Neutrophil (primary cell): Measurements from ENCODE around the gene USP1.

Experiments used
- H3K27ac ChIP-seq: fragments of 200-600 bp; sonication (generic); 2 replicates; pipeline ENCODE4 v1.5.1; 2016; ENCODE audit warnings: mild to moderate bottlenecking, moderate library complexity
- H3K27me3 ChIP-seq: fragments of 200-600 bp; sonication (generic); 2 replicates; pipeline ENCODE4 v1.6.0; 2016; ENCODE audit warnings: mild to moderate bottlenecking
- H3K36me3 ChIP-seq: fragments of 200-600 bp; sonication (generic); 2 replicates; pipeline ENCODE4 v1.5.1; 2017
- H3K4me1 ChIP-seq, 2 experiments: fragments of 200-600 bp in 1 of 2; sonication (generic) in 1 of 2; 1 replicate in 1 of 2; 2 replicates in 1 of 2; pipeline versions ENCODE4 v1.5.1 to v1.6.1; 2013 to 2016; ENCODE audit warnings: low read depth in 1 of 2, low read length in 1 of 2, mild to moderate bottlenecking in 1 of 2, moderate library complexity in 1 of 2; ENCODE audit not compliant: control insufficient read depth in 1 of 2, insufficient read depth in 1 of 2
- H3K4me3 ChIP-seq, 2 experiments: fragments of 200-600 bp in 1 of 2; sonication (generic) in 1 of 2; 1 replicate in 1 of 2; 2 replicates in 1 of 2; pipeline ENCODE4 v1.5.1; 2013 to 2016; ENCODE audit warnings: low read depth in 1 of 2, low read length in 1 of 2, mild to moderate bottlenecking in 1 of 2, moderate library complexity in 1 of 2
- H3K9me3 ChIP-seq: fragments of 200-600 bp; sonication (generic); 2 replicates; pipeline ENCODE4 v1.5.1; 2016
- TF ChIP-seq, protein P1 (sequence below): fragments of 200-600 bp; sonication (generic); IDR thresholded peaks from 2 replicates; pipeline ENCODE4 v1.5.1; 2016; ENCODE audit warnings: antibody characterized with exemption

USP1 gene

DNA sequence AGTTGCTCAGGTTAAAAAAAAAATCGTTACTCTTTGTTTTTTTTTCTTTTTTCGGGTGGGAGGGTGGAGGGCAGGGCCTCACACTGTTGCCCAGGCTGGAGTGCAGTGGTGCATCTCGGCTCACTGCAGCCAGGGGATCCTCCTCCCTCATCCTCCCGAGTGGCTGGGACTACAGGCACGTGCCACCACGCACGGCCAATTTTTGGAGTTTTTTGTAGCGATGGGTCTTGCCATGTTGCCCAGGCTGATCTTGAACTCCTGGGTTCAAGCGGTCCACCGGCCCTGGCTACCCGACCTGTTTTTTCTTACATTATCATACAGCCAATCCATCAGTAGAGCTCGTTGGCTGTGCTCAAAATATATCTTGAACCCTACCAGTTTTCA, 2.2 kb upstream of the USP1 start:
- Histone ChIP-seq H3K36me3 (no peaks in the 10 kb centered on the region), H3K27ac (no peak overlapping the region), H3K4me3 (no peak overlapping the region), H3K27me3 (no peaks in the 10 kb centered on the region), H3K4me1 (peaks cover 23 to 25% of the 10 kb centered on the region in 2 experiments), H3K9me3 (no peaks in the 10 kb centered on the region)
- TF ChIP-seq, protein P1, sequence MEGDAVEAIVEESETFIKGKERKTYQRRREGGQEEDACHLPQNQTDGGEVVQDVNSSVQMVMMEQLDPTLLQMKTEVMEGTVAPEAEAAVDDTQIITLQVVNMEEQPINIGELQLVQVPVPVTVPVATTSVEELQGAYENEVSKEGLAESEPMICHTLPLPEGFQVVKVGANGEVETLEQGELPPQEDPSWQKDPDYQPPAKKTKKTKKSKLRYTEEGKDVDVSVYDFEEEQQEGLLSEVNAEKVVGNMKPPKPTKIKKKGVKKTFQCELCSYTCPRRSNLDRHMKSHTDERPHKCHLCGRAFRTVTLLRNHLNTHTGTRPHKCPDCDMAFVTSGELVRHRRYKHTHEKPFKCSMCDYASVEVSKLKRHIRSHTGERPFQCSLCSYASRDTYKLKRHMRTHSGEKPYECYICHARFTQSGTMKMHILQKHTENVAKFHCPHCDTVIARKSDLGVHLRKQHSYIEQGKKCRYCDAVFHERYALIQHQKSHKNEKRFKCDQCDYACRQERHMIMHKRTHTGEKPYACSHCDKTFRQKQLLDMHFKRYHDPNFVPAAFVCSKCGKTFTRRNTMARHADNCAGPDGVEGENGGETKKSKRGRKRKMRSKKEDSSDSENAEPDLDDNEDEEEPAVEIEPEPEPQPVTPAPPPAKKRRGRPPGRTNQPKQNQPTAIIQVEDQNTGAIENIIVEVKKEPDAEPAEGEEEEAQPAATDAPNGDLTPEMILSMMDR, result no peak

DNA sequence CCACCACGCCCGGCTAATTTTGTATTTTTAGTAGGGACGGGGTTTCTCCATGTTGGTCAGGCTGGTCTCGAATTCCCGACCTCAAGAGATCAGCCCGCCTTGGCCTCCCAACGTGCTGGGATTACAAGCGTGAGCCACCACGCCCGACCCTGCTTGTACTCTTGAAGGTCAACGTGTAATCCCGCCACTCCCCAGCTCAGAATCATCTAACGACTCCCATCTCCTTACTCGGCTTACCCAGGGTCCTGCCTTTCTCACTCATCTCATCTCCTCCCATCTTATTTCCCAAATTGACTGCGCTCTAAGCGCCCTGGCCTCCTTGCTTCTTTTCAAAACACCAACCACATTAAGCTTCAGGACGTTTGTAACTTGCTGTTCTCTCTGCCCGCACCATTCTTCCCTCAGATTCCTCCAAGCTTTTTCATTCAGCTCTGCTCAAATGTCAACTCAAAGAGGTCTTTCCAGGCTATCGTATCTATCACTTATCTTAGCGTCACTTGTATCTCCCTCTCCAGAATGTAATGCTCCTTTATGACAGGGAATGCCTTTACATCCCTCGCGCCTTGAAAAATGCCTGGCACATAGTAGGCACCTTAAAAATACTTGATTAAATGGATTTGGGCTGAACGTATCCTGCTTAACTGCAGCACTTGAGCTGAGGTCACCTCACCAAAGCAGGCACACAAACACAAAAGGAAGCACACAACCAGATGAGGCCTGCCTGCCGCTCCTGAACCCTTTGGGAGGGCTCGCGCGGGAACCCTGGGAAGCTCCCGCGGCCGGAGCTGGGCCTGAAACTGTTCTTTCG, 1.4 kb upstream of the USP1 start:
- TF ChIP-seq, protein P1, result no peak
- no peaks in the 10 kb centered on the region for H3K27me3 ChIP-seq
- H3K4me1 ChIP-seq, result peaks cover 23 to 25% of the 10 kb centered on the region in 2 experiments

DNA sequence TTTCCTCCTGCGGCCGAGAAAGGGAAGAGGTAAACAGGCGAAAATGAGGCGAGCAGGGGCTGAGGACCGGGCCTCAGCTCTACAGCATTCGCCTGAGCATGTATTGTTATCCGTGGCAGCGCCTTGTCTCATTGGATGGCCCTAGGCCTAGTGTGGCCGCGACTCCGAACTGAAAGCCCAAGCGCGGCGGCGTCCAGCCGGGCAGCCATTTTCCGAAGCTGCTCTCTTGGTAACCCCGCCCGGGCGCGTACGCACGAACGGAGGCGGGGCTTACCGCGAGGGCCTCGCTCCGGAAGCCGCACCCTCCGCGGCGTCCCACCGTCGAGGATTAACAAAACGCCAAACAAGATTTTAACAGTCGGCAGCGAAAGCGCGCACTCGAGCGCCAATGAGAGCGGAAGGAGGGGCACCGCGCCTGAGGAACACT, 797 bp upstream of the USP1 start:
- Histone ChIP-seq H3K36me3 (no peaks in the 10 kb centered on the region), H3K4me3 (peak overlapping the region; percentile 94 to 99), H3K4me1 (peaks cover 23 to 25% of the 10 kb centered on the region in 2 experiments), H3K27ac (peak overlapping the region; percentile 94), H3K27me3 (no peaks in the 10 kb centered on the region), H3K9me3 (no peaks in the 10 kb centered on the region)
- TF ChIP-seq, protein P1, result no peak

More for the DNA sequence above, 1.4 kb upstream of the USP1 start:
- H3K27ac ChIP-seq, result peak overlapping the region; percentile 94
- H3K9me3 ChIP-seq, result no peaks in the 10 kb centered on the region
- peak overlapping the region; percentile 94 to 99 for H3K4me3 ChIP-seq
- H3K36me3 ChIP-seq, result no peaks in the 10 kb centered on the region

DNA sequence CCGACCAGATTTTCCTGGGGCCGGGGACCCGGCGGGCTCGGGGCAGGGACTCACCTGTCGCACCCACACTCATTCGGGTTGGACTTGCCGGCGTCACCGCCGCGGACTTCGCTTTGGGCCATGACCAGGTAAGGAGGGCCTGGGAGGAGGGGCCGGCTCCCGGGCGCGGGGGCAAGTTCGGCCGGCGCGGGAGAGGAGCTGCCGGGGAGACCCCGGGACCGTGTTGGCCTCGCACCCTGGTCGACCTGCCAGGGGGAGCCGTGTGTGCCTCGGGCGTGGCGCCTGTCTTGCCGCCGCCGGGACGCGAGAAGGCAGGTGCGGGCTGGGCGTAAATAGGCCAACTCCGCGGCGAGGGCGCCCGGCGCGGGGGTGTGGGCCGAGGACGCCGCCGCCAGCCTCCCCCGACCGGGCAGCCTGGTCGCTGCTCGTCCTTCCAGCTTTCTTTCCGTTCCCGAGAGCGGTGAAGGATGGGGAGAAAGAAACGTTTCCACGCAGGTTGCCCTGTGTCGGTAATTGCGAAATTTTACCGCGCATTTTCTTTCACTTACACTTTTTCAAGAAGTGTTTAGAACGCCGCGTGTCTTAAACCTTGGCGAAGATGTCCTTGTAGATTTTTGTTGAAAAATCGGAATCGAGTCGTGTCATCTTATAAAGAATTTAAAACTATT, 558 bp downstream of the USP1 start:
- H3K36me3 ChIP-seq, result peaks cover 12% of the 10 kb centered on the region
- H3K27ac ChIP-seq, result peak overlapping the region; percentile 94
- no peaks in the 10 kb centered on the region for H3K27me3 ChIP-seq
- H3K4me3 ChIP-seq, result peak overlapping the region; percentile 94 to 99
- TF ChIP-seq, protein P1, result no peak
- peaks cover 23 to 25% of the 10 kb centered on the region in 2 experiments for H3K4me1 ChIP-seq
- no peaks in the 10 kb centered on the region for H3K9me3 ChIP-seq

DNA sequence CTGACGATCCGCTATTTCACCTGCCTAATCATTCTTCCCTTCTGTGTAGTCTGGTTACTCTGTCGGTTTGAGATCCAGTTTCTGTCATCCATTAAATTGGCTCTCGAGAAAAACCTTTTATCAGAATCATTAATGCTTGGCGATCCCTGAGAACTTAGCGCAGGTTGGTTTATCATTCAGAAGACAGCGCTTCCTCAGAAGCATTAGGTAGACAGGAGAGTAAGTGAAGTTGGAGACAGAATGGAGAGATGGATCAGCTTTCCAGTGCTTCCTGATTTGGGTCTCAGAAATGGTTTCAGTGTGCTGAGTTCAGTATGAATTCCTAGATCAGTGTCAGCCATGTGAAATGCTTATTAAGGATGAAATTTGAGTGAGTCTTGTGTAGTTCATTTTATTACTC, 1.3 kb downstream of the USP1 start:
- Histone ChIP-seq H3K27me3 (no peaks in the 10 kb centered on the region), H3K4me1 (peaks cover 23 to 25% of the 10 kb centered on the region in 2 experiments), H3K36me3 (peaks cover 20% of the 10 kb centered on the region), H3K9me3 (no peaks in the 10 kb centered on the region), H3K4me3 (peak overlapping the region; percentile 94 to 99), H3K27ac (peak overlapping the region; percentile 94)
- TF ChIP-seq, protein P1, result no peak
